B cell (primary cell): ENCODE results near the gene ASPN. TPM values are rescaled to one million over a fixed set of nuclear protein-coding genes. Genes with fewer than 3 reads are reported as not detected.

Source experiments
- ATAC-seq: fragments of 200-7000 bp; cut with Tn5 transposase; one replicate; pipeline ENCODE4 v1.10.0; 2021; ENCODE audit warnings: low read depth, mild to moderate bottlenecking, moderate number of reproducible peaks, moderate library complexity
- CTCF ChIA-PET: fragments of 350-600 bp; sonication (Branson Sonifier 250); formaldehyde crosslinking; loops from one replicate; lab custom pipeline; 2021; ENCODE audit warnings: antibody characterized with exemption, inconsistent platforms; lab: Charles Lee
- POLR2A ChIA-PET: fragments of 350-600 bp; sonication (Branson Sonifier 250); formaldehyde crosslinking; loops from one replicate; lab custom pipeline; 2021; ENCODE audit warnings: antibody characterized with exemption; lab: Charles Lee
- DNase-seq: peaks from one replicate; pipeline ENCODE4 v3.0.0; 2013
- H2AFZ ChIP-seq: 2 replicates; pipeline ENCODE4 v1.6.1; 2012; ENCODE audit warnings: mild to moderate bottlenecking, low read depth, low read length; ENCODE audit not compliant: insufficient read depth, poor library complexity, severe bottlenecking
- H3K27ac ChIP-seq, 2 donors: 1 replicate in 1 of 2; 2 replicates in 1 of 2; pipeline ENCODE4 v1.5.1; 2012 to 2013; ENCODE audit warnings: low read length in 2 of 2, mild to moderate bottlenecking in 2 of 2, moderate library complexity in 1 of 2
- H3K27me3 ChIP-seq, 4 experiments: fragments of 200-600 bp in 1 of 4; sonication (generic) in 1 of 4; replicated peaks in 1 of 4; 1 replicate in 2 of 4; 2 replicates in 2 of 4; pipeline versions ENCODE4 v1.6.1 to v1.7.0; 2013 to 2016; ENCODE audit warnings: low read length in 3 of 4, mild to moderate bottlenecking in 2 of 4, mixed read lengths in 1 of 4, moderate library complexity in 1 of 4; ENCODE audit not compliant: insufficient read depth in 4 of 4, control insufficient read depth in 3 of 4; ENCODE audit errors: control extremely low read depth in 1 of 4
- H3K36me3 ChIP-seq, 2 experiments: replicated peaks in 1 of 2; 1 replicate in 1 of 2; 2 replicates in 1 of 2; pipeline versions ENCODE4 v1.6.1 to v1.7.1; 2013; ENCODE audit warnings: low read length in 1 of 2; ENCODE audit not compliant: insufficient read depth in 2 of 2, control insufficient read depth in 1 of 2; ENCODE audit errors: control extremely low read depth in 1 of 2, extremely low read depth in 1 of 2
- H3K4me1 ChIP-seq, 2 donors: fragments of 200-600 bp in 1 of 2; sonication (generic) in 1 of 2; 1 replicate in 1 of 2; 2 replicates in 1 of 2; pipeline versions ENCODE4 v1.5.1 to v1.6.1; 2013 to 2017; ENCODE audit warnings: low read length in 2 of 2; ENCODE audit not compliant: control insufficient read depth in 2 of 2, insufficient read depth in 2 of 2
- H3K4me2 ChIP-seq: replicated peaks from 2 replicates; pipeline ENCODE3; 2012; ENCODE audit warnings: mild to moderate bottlenecking, low read depth, low read length; ENCODE audit not compliant: poor library complexity, severe bottlenecking
- H3K4me3 ChIP-seq, 5 experiments: fragments of 200-600 bp in 1 of 5; sonication (generic) in 1 of 5; 1 replicate in 3 of 5; 2 replicates in 2 of 5; pipeline versions ENCODE4 v1.5.1 to v1.7.0; 2011 to 2016; ENCODE audit warnings: low read length in 4 of 5, mild to moderate bottlenecking in 4 of 5, low read depth in 2 of 5, control low read depth in 1 of 5, moderate library complexity in 1 of 5; ENCODE audit not compliant: insufficient read depth in 1 of 5; ENCODE audit errors: control extremely low read depth in 1 of 5, extremely low read depth in 1 of 5
- H3K79me2 ChIP-seq: fragments of 200-600 bp; sonication (generic); one replicate; pipeline ENCODE4 v1.6.0; 2016; ENCODE audit warnings: low read length; ENCODE audit not compliant: control insufficient read depth, insufficient read depth
- H3K9ac ChIP-seq: fragments of 200-600 bp; sonication (generic); 2 replicates; pipeline ENCODE4 v1.6.1; 2017; ENCODE audit warnings: mild to moderate bottlenecking, low read length, moderate library complexity
- H3K9me3 ChIP-seq, 3 donors: one replicate each; pipeline versions ENCODE4 v1.6.1 to v1.7.1; 2013; ENCODE audit warnings: low read length in 2 of 3; ENCODE audit not compliant: control insufficient read depth in 2 of 3, insufficient read depth in 1 of 3; ENCODE audit errors: control extremely low read depth in 1 of 3
- H4K20me1 ChIP-seq: 2 replicates; pipeline ENCODE4 v1.6.0; 2012; ENCODE audit warnings: mild to moderate bottlenecking, low read length; ENCODE audit not compliant: insufficient read depth, control insufficient read depth, poor library complexity, severe bottlenecking
- H3K27ac Mint-ChIP-seq: one replicate; pipeline ENCODE4 v1.8.0; 2021; ENCODE audit warnings: mixed read lengths
- H3K27me3 Mint-ChIP-seq: one replicate; pipeline ENCODE4 v1.8.0; 2021; ENCODE audit warnings: mixed read lengths
- H3K4me1 Mint-ChIP-seq: one replicate; pipeline ENCODE4 v1.8.0; 2021; ENCODE audit warnings: mixed read lengths
- H3K4me3 Mint-ChIP-seq: one replicate; pipeline ENCODE4 v1.8.0; 2021; ENCODE audit warnings: mixed read lengths
- H3K9me3 Mint-ChIP-seq: one replicate; pipeline ENCODE4 v1.8.0; 2022; ENCODE audit warnings: mixed read lengths; ENCODE audit not compliant: insufficient read depth
- EZH2 ChIP-seq: IDR thresholded peaks from 2 replicates; pipeline ENCODE4 v1.6.1; 2012; ENCODE audit warnings: borderline replicate concordance, low read depth, mild to moderate bottlenecking, moderate library complexity, low read length; ENCODE audit not compliant: insufficient read depth, poor library complexity, severe bottlenecking
- WGBS: methylation state at CpG from one replicate; pipeline ENCODE4 v1.1.5; 2013; ENCODE audit warnings: missing lambda C conversion rate; ENCODE audit not compliant: insufficient coverage; 5-methylcytosine and 5-hydroxymethylcytosine counted together
- intact Hi-C: fragments of 100-400 bp; cut with micrococcal nuclease; formaldehyde crosslinking; loops from one replicate; pipeline ENCODE4 v1.10.0; 2022
- polyA plus RNA-seq: library from polyadenylated mRNA; depleted of rRNA; stranded (reverse); fragments of >200 nt; gene quantifications from 2 replicates; pipeline ENCODE4 v1.2.3, GENCODE V29; 2012
- total RNA-seq, 2 donors: library from RNA; stranded (reverse); fragments of 120-200 nt in 1 of 2; gene quantifications; 1 replicate in 1 of 2; 2 replicates in 1 of 2; pipeline versions ENCODE4 v1.2.3 to v1.2.4, GENCODE V29; 2013 to 2022
- TF ChIP-seq, protein P1 (sequence below): fragments of 200-600 bp; IDR thresholded peaks from one replicate; pipeline ENCODE4 v1.8.0; 2022; ENCODE audit warnings: antibody characterized with exemption, mild to moderate bottlenecking

The ASPN gene
- total and polyA plus RNA-seq, 2 donors (not counting 1 experiment from before 2014, with no cell fraction given): not detected

DNA sequence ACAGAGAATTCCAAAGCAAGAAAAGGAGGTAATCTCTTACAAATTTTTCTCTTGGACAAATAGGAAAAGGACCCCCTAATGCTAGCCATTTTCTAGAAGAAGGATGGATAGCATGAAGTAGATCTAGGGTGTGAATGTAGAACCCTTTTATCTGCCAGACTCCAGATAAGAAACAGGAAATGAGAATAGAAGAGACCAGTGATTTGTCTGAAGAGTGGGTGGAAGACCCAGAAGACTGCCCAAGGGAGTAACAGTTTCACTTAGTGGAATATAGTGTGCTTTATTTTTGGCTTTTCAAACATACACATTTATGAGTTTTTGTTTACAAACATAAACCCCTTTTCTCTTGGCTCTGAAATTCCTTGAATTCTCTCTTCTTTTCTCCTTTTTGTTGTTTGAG is 28.4 kb upstream of the ASPN start:
- intact Hi-C loops: no loop called here
- H3K27ac ChIP-seq: no peak overlapping the region
- no peaks in the 10 kb centered on the region for H3K36me3 ChIP-seq
- H3K9ac ChIP-seq: no peak overlapping the region
- no peak overlapping the region for H3K4me2 ChIP-seq
- Mint-ChIP-seq H3K9me3 (no peaks in the 10 kb centered on the region), H3K27me3 (no peaks in the 10 kb centered on the region), H3K4me3 (no peak overlapping the region), H3K4me1 (peaks cover 6% of the 10 kb centered on the region), H3K27ac (no peak overlapping the region)
- no peak for TF ChIP-seq EZH2
- TF ChIP-seq, protein P1, sequence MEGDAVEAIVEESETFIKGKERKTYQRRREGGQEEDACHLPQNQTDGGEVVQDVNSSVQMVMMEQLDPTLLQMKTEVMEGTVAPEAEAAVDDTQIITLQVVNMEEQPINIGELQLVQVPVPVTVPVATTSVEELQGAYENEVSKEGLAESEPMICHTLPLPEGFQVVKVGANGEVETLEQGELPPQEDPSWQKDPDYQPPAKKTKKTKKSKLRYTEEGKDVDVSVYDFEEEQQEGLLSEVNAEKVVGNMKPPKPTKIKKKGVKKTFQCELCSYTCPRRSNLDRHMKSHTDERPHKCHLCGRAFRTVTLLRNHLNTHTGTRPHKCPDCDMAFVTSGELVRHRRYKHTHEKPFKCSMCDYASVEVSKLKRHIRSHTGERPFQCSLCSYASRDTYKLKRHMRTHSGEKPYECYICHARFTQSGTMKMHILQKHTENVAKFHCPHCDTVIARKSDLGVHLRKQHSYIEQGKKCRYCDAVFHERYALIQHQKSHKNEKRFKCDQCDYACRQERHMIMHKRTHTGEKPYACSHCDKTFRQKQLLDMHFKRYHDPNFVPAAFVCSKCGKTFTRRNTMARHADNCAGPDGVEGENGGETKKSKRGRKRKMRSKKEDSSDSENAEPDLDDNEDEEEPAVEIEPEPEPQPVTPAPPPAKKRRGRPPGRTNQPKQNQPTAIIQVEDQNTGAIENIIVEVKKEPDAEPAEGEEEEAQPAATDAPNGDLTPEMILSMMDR: no peak
- H3K4me1 ChIP-seq: no peaks in the 10 kb centered on the region
- DNase-seq (no peak), ATAC-seq (no peak)
- no peak overlapping the region for H3K4me3 ChIP-seq
- ChIA-PET CTCF (no interaction called here), POLR2A (no interaction called here)
- H3K79me2 ChIP-seq: no peaks in the 10 kb centered on the region
- no peaks in the 10 kb centered on the region for H3K27me3 ChIP-seq
- H3K9me3 ChIP-seq: no peaks in the 10 kb centered on the region
- no peak overlapping the region for H2AFZ ChIP-seq
- no peaks in the 10 kb centered on the region for H4K20me1 ChIP-seq

GRCh38 chr9:92509050-92509449 is 26.7 kb upstream of the ASPN start:
- Histone ChIP-seq H3K79me2 (no peaks in the 10 kb centered on the region), H4K20me1 (no peaks in the 10 kb centered on the region), H3K4me1 (no peaks in the 10 kb centered on the region), H3K4me3 (no peak overlapping the region), H3K27ac (no peak overlapping the region), H2AFZ (no peak overlapping the region), H3K9me3 (no peaks in the 10 kb centered on the region), H3K36me3 (no peaks in the 10 kb centered on the region), H3K9ac (no peak overlapping the region), H3K4me2 (no peak overlapping the region), H3K27me3 (no peaks in the 10 kb centered on the region)
- H3K4me3 Mint-ChIP-seq: no peak overlapping the region
- CTCF ChIA-PET: no interaction called here
- POLR2A ChIA-PET: no interaction called here
- ATAC-seq (no peak), DNase-seq (no peak)
- TF ChIP-seq, protein P1: no peak
- no peak for TF ChIP-seq EZH2
- peaks cover 6% of the 10 kb centered on the region for H3K4me1 Mint-ChIP-seq
- no peak overlapping the region for H3K27ac Mint-ChIP-seq
- H3K27me3 Mint-ChIP-seq: no peaks in the 10 kb centered on the region
- no peaks in the 10 kb centered on the region for H3K9me3 Mint-ChIP-seq
- intact Hi-C loops: no loop called here
- WGBS: 100% methylated on average over 4 of the region's 5 CpGs
